ENCODE measurements around the gene CRYBG2.

Gene CRYBG2

DNA sequence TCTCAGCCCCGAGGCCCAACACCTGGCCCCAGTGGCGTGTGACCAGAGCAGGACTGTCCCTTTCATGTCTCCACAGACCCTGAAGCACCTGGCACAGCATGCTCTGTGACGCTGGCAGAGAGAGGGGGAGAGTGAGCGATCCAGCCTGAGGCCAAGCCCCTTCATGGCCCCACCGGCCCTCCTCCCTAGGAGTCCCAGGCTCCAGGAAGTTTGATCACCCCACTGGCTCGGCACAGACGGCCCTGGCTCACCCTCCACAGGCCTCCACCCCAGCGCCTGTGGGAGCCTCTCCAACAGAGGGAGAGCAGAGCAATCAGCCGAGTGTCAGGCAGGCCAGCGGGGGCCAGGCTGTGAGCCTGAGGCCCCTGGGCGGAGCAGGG, 63.1 kb downstream of the CRYBG2 start:
- in situ Hi-C loops (cut with HindIII; ENCODE audit: low pct_ligation_motif_present, low sequenced_read_pairs): no loop called here
- TF ChIP-seq, protein P1, sequence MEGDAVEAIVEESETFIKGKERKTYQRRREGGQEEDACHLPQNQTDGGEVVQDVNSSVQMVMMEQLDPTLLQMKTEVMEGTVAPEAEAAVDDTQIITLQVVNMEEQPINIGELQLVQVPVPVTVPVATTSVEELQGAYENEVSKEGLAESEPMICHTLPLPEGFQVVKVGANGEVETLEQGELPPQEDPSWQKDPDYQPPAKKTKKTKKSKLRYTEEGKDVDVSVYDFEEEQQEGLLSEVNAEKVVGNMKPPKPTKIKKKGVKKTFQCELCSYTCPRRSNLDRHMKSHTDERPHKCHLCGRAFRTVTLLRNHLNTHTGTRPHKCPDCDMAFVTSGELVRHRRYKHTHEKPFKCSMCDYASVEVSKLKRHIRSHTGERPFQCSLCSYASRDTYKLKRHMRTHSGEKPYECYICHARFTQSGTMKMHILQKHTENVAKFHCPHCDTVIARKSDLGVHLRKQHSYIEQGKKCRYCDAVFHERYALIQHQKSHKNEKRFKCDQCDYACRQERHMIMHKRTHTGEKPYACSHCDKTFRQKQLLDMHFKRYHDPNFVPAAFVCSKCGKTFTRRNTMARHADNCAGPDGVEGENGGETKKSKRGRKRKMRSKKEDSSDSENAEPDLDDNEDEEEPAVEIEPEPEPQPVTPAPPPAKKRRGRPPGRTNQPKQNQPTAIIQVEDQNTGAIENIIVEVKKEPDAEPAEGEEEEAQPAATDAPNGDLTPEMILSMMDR (IDR thresholded peaks at IDR 0.05; ENCODE audit: low read depth, low read length, missing control alignments): no peak
- no peak overlapping the region for H3K4me3 ChIP-seq (ENCODE audit: low read depth, low read length)
- H3K27me3 ChIP-seq (replicated peaks): no peaks in the 10 kb centered on the region
- H3K27ac ChIP-seq: no peak overlapping the region
- DNase-seq: no peak
- H3K36me3 ChIP-seq (replicated peaks): no peaks in the 10 kb centered on the region

DNA sequence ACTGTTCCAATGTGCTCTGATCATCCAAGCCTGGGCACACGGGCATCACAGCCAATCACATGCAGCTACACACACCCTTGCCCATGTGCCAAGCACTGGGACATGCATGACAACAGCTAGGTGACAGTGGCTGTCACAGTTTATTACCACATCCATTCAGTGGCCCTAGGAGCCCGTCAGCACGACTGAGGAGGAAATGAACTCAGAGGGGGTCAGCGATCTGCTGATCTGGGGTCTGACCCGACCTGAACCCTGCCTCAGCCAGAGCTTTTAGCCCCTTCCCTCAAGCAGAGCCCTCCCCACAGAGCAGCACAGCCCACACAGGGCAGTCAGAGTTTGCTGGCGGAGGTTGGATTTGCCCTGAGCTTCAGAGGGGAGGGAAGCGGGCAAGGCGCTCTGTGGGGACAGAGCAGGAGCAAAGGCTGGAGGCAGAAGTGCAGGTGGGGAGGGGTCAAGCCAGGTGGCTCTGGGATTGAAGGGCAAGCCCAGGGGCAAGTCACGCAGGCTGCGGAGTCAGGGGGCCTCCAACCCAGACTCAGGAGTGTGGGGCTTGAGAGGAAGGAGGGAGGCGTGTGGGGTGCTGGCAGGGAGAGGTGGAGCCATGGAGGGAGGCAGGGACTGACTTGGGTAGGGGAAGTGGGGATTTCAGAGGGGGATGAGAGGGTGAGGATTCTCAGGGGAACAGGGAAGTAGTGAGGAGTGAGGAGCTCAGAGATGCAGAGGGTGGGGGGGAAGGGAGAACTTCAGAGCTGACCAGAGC, 63.6 kb downstream of the CRYBG2 start:
- H3K27me3 ChIP-seq (replicated peaks): no peaks in the 10 kb centered on the region
- H3K27ac ChIP-seq: no peak overlapping the region
- in situ Hi-C loops (cut with HindIII; ENCODE audit: low pct_ligation_motif_present, low sequenced_read_pairs): no loop called here
- DNase-seq: no peak
- no peaks in the 10 kb centered on the region for H3K36me3 ChIP-seq (replicated peaks)
- TF ChIP-seq, protein P1 (IDR thresholded peaks at IDR 0.05; ENCODE audit: low read depth, low read length, missing control alignments): no peak
- no peak overlapping the region for H3K4me3 ChIP-seq (ENCODE audit: low read depth, low read length)

DNA sequence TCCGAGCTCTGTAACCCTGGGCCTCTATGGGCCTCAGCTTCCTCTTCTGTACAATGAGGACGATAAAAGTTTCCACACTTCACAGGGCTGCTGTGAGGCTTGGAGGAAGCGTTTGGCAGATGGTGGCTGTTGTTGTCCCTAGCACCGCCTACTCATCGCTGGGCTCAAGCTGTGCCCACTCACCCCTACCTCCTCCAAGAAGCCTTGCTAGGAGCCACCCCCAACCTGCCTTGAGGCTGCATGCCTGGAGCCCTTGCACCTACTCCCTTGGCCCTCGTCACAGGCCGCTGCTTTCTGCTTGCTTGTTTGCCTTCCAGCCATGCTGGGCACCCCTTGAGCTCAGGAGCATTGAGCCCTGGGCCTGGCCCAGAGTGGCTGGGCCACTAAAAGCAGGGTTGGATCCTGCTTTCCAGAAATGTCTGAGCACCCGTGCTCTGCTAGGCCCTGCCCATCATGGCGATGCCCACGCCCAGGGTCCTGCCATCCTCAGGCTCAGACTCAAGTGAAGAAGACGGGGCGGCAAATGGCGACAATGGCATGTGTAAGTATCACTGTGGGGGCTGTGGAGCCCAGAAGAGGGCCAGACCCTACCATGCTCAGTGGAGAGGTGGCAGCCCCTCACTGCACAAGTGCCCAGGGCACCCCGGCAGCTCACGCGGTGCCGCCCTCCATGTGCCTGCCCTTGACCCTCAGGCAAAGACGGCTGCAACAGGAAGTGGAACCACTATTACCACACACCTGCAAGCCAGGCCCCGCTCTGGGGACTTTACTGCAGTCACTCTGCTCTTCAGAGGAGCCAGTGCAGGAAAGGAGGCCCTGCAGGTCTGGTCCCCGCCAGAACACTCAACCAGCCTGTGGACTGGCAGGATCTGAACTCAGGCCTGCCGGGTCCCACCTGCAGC, 64.5 kb downstream of the CRYBG2 start:
- Histone ChIP-seq H3K4me3 (ENCODE audit: low read depth, low read length) (no peak overlapping the region), H3K27ac (no peak overlapping the region), H3K27me3 (replicated peaks) (no peaks in the 10 kb centered on the region), H3K36me3 (replicated peaks) (peaks cover 2% of the 10 kb centered on the region)
- in situ Hi-C loops (cut with HindIII; ENCODE audit: low pct_ligation_motif_present, low sequenced_read_pairs): no loop called here
- DNase-seq: no peak
- TF ChIP-seq, protein P1 (IDR thresholded peaks at IDR 0.05; ENCODE audit: low read depth, low read length, missing control alignments): no peak

DNA sequence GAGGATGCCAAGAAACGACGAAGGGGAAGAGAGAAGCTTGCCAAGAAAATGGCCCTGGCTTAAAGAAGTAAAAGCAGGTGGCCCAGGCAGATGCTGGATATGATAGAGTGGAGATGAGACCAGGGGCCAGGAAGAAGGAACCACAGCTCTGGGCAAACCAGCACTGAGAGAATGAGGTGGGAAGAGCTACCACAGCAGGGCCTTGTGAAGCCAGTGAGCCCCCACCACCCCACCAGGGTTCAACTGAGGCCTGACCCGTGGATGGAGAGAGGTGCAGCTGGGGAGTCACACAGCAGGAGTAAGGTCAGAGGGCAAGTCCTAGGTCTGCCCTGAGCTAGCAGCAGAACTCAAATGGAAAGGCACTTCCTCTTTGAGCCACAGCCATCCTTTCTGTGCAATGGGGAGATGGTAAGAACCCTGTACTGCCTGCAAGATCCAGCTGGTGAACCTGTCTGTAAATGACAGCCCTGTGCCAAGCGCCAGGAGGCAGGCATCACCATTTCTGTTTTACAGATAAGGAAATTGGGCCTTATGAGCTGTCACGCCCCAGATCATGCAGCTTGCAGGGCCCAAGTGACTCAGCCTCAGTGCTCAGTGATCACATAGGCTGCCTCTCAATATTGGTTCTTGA, 65.5 kb downstream of the CRYBG2 start:
- Histone ChIP-seq H3K4me3 (ENCODE audit: low read depth, low read length) (no peak overlapping the region), H3K36me3 (replicated peaks) (peaks cover 11% of the 10 kb centered on the region), H3K27ac (no peak overlapping the region), H3K27me3 (replicated peaks) (no peaks in the 10 kb centered on the region)
- in situ Hi-C loops (cut with HindIII; ENCODE audit: low pct_ligation_motif_present, low sequenced_read_pairs): no loop called here
- TF ChIP-seq, protein P1 (IDR thresholded peaks at IDR 0.05; ENCODE audit: low read depth, low read length, missing control alignments): no peak
- no peak for DNase-seq

DNA sequence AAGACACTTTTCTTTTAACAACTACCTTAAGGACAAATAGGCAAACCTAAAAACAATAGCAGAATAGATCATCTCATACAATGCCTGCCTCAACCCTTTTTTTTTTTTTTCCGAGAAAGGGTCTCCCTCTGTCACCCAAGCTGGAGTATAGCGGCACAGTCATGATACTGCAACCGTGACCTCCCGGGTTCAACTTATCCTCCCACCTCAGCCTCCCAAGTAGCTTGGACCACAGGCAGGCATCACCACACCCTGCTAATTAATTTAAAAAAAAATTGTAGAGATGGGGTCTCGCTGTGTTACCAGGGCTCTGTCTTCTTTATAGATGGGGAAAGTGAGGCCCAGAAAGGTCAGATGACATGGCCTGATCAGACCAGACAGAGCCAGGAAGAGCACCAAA, 66.1 kb downstream of the CRYBG2 start:
- peaks cover 17% of the 10 kb centered on the region for H3K36me3 ChIP-seq (replicated peaks)
- DNase-seq: no peak
- no peak overlapping the region for H3K27ac ChIP-seq
- H3K27me3 ChIP-seq (replicated peaks): no peaks in the 10 kb centered on the region
- H3K4me3 ChIP-seq (ENCODE audit: low read depth, low read length): no peak overlapping the region
- TF ChIP-seq, protein P1 (IDR thresholded peaks at IDR 0.05; ENCODE audit: low read depth, low read length, missing control alignments): no peak
- in situ Hi-C loops (cut with HindIII; ENCODE audit: low pct_ligation_motif_present, low sequenced_read_pairs): no loop called here
